ENCODE results near the gene SLC27A1. TPM values are rescaled to one million over a fixed set of nuclear protein-coding genes. Genes with fewer than 3 reads are reported as not detected.

The SLC27A1 gene
- total RNA-seq, 1 donor from 2014 or later = 9.1 TPM

- Histone ChIP-seq H3K4me3 (ENCODE audit: low read depth, low read length) (no peak within 1 kb of the TSS), H3K36me3 (ENCODE audit: control insufficient read depth, insufficient read depth, low read length) (no peaks in the 10 kb centered on the region), H3K27me3 (ENCODE audit: control insufficient read depth, insufficient read depth, low read length) (peaks cover 14% of the 10 kb centered on the region)
- no peak for TF ChIP-seq CTCF (IDR thresholded peaks at IDR 0.05; ENCODE audit: insufficient read depth, low read length, poor library complexity, severe bottlenecking)
- DNase-seq (ENCODE audit: low read depth) = no peak
Measured at GRCh38 chr19:17460372-17461230, 9.7 kb upstream of the SLC27A1 start, which contains the start of gene NXNL1. TSS of gene NXNL1 (minus strand) at chr19:17460926. CDS start at chr19:17460869, 57 bp downstream.

- no peak for DNase-seq (ENCODE audit: low read depth)
- Histone ChIP-seq H3K4me3 (ENCODE audit: low read depth, low read length) (no peak overlapping the region), H3K27me3 (ENCODE audit: control insufficient read depth, insufficient read depth, low read length) (peaks cover 3% of the 10 kb centered on the region), H3K36me3 (ENCODE audit: control insufficient read depth, insufficient read depth, low read length) (no peaks in the 10 kb centered on the region)
- TF ChIP-seq CTCF (IDR thresholded peaks at IDR 0.05; ENCODE audit: insufficient read depth, low read length, poor library complexity, severe bottlenecking) = no peak
Measured at GRCh38 chr19:17466487-17466850, 3.9 kb upstream of the SLC27A1 start.

- no peak overlapping the region for H3K4me3 ChIP-seq (ENCODE audit: low read depth, low read length)
- H3K36me3 ChIP-seq (ENCODE audit: control insufficient read depth, insufficient read depth, low read length) = no peaks in the 10 kb centered on the region
- peaks cover 5% of the 10 kb centered on the region for H3K27me3 ChIP-seq (ENCODE audit: control insufficient read depth, insufficient read depth, low read length)
- no peak for DNase-seq (ENCODE audit: low read depth)
- TF ChIP-seq CTCF (IDR thresholded peaks at IDR 0.05; ENCODE audit: insufficient read depth, low read length, poor library complexity, severe bottlenecking) = no peak
Measured at GRCh38 chr19:17467471-17468301, 2.6 kb upstream of the SLC27A1 start.

- peaks cover 5% of the 10 kb centered on the region for H3K27me3 ChIP-seq (ENCODE audit: control insufficient read depth, insufficient read depth, low read length)
- H3K4me3 ChIP-seq (ENCODE audit: low read depth, low read length) = no peak overlapping the region
- TF ChIP-seq CTCF (IDR thresholded peaks at IDR 0.05; ENCODE audit: insufficient read depth, low read length, poor library complexity, severe bottlenecking) = no peak
- no peaks in the 10 kb centered on the region for H3K36me3 ChIP-seq (ENCODE audit: control insufficient read depth, insufficient read depth, low read length)
- no peak for DNase-seq (ENCODE audit: low read depth)
Measured at GRCh38 chr19:17468302-17469091, 1.8 kb upstream of the SLC27A1 start.

- TF ChIP-seq CTCF (IDR thresholded peaks at IDR 0.05; ENCODE audit: insufficient read depth, low read length, poor library complexity, severe bottlenecking) = no peak
- DNase-seq (ENCODE audit: low read depth) = no peak
- Histone ChIP-seq H3K4me3 (ENCODE audit: low read depth, low read length) (peak overlapping the region; percentile 75), H3K36me3 (ENCODE audit: control insufficient read depth, insufficient read depth, low read length) (no peaks in the 10 kb centered on the region), H3K27me3 (ENCODE audit: control insufficient read depth, insufficient read depth, low read length) (peaks cover 5% of the 10 kb centered on the region)
Measured at GRCh38 chr19:17469092-17469480, 1.2 kb upstream of the SLC27A1 start.

Measured in kidney epithelial cell (primary cell).